Fibroblast of skin of right biceps (primary cell): ENCODE data around the gene PITPNM3.
"Not testable (repeated sequence)": the region's sequence is repeated elsewhere in the genome, so short reads cannot be mapped to it uniquely, and the experiment has no call there.

Experiments used
- DNase-seq: peaks from one replicate; pipeline ENCODE4 v3.0.0-alpha.2; 2013

PITPNM3 gene

GRCh38 chr17:6497496-6498221 lies 58.7 kb downstream of the PITPNM3 start:
- no peak for DNase-seq

- DNase-seq = no peak
Measured at GRCh38 chr17:6496640-6497441, 59.5 kb downstream of the PITPNM3 start.

GRCh38 chr17:6496116-6496481 lies 60.3 kb downstream of the PITPNM3 start:
- no peak for DNase-seq

DNA sequence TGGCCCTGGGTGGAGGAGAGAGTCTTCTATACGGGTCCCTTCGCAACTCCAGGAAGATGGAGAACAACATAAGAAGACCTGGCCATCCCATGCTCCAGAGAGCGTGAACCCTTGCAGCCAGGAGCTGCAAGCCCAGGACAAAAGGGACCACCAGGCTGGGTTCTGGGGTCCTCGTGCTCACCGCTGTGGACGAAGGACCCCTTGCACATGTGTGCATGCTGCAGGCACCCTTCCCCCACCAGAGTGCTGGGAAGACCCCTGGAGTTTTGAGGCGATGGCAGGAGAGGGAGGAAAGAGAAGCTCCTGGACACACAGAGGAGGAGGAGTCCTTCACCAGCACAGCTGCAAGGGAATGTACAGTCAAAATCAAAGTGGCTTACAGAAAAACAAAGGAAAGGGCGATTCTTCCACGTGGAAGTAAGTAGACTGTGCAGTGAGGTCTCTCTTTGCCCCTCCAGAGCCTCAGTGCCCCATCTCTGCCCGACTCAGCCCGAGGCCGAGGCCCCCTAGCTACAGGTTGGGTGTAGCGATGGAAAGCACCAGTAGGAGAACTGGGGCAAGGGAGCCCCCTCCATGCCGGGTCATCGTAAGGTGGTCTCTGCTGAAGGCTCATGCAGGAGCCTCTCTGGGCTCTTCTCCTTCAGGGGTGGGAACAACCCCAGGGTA lies 60.8 kb downstream of the PITPNM3 start:
- DNase-seq = no peak

DNA sequence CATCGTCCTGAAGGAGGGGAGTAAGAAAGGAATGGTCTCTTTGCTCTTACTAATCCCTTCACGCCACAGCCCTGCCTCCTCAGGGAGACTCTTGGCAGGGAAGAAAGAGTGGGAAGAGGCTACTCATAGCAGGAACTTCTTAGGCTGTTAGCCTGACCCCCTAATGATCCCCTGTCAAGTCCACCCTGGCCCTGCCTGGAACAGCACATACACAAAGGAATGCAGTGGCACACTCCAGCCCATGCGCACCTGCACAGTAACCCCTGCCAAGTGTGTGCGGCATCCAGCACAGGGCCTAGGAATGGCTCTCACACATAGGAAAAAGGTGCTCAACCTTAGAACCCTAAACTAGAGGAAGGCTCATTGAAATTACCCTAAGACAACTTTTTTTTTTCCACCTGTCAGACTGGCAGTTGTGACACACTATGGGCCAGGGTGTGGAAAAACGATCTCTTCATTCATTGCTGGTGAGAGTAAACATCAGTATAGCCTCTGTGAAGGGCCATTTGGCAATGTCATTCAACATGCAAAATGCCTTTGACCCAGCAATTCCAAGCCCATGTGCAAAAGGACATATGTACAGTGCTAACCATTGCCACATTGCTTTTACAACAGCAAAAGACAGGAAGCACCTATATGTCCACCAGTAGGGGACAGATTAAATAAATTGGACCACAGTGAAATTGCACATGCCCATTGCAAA lies 62.0 kb downstream of the PITPNM3 start:
- DNase-seq = no peak

GRCh38 chr17:6492892-6493674 lies 63.3 kb downstream of the PITPNM3 start:
- DNase-seq = no peak

GRCh38 chr17:6491071-6491700 lies 65.2 kb downstream of the PITPNM3 start:
- DNase-seq = no peak

DNA sequence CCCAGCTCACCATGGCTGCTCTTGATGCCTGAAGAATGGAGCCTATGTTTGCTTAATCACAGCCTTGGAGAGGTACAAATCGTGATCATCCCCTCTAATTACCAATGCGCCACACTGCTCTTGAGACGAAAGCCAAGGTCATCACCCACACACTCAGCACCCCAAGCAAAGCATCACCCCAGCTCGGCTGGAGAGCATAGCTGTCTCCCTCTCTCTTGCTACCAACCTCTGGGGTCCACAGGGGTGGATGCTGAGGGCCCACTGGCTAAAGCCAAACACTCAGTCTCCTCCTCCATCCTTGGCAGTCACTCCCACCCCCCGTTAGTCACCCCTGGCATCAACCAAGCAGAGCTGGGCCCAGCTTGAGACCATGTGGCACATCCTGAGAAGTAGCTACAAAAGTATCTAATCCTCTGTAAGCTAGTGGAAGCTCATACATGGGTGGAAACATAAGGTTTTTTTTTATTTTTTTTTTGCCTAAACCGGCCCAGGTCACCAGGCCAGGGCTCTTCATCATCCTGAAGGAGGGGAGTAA lies 67.3 kb downstream of the PITPNM3 start:
- DNase-seq = no peak

- no peak for DNase-seq
Measured at GRCh38 chr17:6488008-6488539, 68.3 kb downstream of the PITPNM3 start.

DNA sequence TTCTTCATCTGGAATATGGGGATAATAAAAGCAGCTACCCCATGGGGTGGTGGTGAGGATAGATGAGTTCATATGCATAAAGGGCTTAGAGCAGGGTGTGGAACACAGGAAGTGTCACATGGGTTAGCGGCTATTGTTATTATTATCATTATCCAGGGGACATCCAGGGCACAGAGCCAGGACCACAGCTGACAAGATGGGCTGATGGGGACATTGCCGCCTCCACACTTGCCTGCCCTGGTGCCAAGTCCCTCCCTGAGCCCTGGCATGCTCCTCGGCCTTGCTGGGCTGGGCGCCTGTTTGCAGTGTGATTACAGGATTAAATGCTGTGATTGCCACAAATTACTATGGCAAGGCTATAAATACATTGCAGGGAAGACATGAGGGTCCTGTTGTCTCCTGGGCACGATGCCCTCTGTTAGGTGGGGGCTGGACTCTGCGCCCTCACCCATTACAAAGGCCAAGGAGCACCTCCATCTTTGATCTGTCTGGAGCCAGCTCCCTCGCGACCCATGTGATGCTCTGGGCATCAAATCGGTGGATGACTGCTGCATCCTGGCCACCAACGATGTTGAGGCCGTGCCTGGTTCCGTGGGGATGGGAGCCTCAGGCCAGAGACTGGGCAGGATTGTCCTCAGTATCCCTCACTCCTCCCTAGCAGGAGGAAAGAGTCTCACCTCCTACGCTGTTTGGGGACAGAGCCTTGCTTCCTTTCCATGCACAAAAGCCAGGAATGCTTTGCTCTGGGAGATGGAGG lies 68.9 kb downstream of the PITPNM3 start:
- DNase-seq = no peak

DNA sequence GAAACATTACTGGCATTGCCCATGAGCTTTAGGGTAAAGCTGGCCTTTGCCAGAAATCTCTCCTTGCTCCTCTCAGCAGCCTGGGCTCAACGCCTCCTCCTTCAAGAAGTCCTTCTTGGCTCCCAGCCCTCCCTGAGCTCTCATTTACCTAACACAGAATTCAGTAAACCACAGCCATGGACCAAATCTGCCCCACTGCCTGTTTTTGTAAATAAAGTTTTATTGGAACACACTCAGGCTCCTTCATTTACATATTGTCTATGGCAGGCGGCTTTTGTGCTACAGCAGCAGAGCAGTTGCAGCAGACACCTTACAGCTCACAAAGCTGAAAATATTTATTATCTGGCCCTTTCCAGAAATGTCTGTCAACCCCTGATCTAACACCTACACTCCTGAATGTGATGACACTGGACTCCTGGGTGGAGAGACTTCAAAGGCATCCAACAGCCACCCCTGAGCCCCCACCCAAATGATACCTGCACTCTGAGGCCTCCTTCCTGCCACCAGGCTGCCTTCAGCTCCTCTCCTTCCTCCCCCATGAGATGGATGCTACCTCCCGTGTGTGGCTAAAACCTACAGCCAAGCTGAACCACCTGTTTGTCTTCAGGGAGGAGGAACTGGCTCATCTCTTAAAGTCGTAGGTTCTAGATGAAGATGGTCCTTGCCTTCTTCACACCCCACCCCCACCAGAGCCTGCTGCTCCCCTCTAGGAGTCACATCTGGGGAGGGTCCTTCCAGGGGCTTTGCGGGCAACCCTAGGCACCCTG lies 70.5 kb downstream of the PITPNM3 start:
- DNase-seq = no peak

- no peak for DNase-seq
Measured at GRCh38 chr17:6483507-6483906, 72.8 kb downstream of the PITPNM3 start.

DNA sequence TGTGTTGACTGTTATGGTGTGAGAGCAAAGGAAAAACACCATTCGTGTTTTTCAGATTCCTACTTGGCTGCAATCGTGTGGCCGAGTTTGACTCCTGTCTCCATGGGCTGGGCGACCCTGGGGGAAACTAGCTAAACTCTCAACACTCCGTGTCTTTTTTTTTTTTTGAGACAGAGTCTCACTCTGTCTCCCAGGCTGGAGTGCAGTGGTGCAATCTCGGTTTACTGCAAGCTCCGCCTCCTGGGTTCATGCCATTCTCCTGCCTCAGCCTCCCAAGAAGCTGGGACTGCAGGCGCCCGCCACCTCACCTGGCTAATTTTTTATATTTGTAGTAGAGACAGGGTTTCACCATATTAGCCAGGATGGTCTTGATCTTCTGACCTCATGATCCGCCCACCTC lies 73.6 kb downstream of the PITPNM3 start:
- DNase-seq = not testable (repeated sequence)

- DNase-seq = no peak
Measured at GRCh38 chr17:6482105-6482455, 74.3 kb downstream of the PITPNM3 start.

DNA sequence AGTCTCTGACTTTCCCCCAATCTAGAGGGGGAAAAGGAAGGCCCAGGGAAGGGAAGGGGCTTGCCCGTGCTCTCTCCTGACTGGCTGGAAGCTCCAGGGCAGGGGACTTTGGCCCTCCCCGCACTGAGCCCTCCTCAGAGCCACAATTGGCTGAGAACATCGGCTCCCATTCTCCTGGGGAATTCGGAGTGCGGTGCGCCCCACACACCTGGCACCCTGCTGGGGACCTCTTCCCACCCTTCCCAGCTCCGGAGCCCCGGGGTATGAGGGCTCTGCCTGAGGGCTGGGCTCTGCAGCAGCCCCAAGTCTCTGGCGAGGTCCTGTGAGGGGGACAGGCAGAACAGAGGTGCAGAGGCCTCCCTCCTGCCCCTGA lies 76.1 kb downstream of the PITPNM3 start:
- DNase-seq = no peak

DNA sequence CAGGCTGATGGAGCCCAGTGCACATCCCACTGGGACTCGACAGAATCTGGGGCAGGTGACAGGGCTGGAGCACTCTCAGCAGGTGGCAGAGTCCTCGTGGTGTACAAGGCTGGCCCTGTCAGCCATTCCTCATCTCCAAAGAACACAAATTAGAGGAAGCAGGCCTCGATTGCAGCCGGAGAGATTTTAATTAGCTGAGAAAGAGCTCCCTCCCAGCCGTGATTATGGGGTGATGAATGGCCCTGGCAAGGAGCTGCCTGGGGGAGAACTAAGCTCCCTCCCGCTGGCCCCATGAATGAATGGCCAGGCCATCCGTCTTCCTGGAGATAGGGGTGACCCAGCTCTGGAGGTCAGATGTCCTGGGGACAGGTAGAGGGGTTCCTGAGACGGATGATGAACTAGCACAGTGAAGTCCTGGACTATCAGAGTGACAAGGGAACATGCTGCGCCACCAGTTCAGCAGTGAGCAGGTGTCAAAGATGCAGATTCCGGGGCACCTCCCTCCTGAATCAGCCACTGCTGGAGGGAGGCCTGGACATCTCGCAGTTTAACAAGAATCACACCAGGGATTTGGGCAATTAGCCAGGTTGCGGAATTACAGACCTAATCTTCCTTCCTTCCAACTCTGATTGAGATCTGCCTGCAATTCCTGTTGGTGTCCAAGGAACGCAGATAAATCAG lies 76.6 kb downstream of the PITPNM3 start:
- DNase-seq = no peak

GRCh38 chr17:6478486-6478885 lies 77.9 kb downstream of the PITPNM3 start:
- no peak for DNase-seq

GRCh38 chr17:6477831-6478383 lies 78.4 kb downstream of the PITPNM3 start:
- no peak for DNase-seq

DNA sequence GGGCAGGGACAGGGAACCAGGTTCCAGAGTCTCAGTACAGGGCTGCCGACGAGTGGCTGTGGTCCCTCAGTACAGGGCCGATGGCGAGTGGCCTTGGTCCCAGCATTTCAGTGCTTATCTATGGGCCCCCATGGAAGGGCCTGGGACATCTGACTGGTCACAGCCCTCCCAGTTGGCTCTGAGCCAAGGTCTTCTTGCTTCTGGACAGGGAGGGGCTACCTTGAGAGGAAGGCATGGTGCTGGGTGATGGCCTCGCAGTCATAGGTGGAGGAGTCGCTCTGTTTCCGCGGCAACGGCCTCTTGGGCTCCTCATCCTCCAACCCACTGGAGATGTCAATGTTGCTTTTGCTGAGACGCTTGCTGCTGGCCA lies 79.6 kb downstream of the PITPNM3 start:
- no peak for DNase-seq
